HL-60 (cell line): ENCODE data around the gene MAPK12.

ENCODE experiments used
- GABPA ChIP-seq: IDR thresholded peaks from 2 replicates; pipeline ENCODE4 v1.6.1; 2012; ENCODE audit warnings: low read depth
- POLR2AphosphoS5 ChIP-seq: IDR thresholded peaks from 2 replicates; pipeline ENCODE4 v1.6.1; 2012; ENCODE audit warnings: low read depth
- SPI1 ChIP-seq: IDR thresholded peaks from 2 replicates; pipeline ENCODE4 v1.6.1; 2012; ENCODE audit warnings: low read depth, mild to moderate bottlenecking, borderline replicate concordance
- TF ChIP-seq, protein P1 (sequence below): IDR thresholded peaks from one replicate; pipeline ENCODE4 v1.5.1; 2011; ENCODE audit warnings: low read length, control low read depth, inconsistent platforms; ENCODE audit not compliant: insufficient read depth
- TF ChIP-seq, protein P2 (sequence below): IDR thresholded peaks from 2 replicates; pipeline ENCODE4 v1.6.1; 2012; ENCODE audit warnings: low read depth; ENCODE audit not compliant: insufficient replicate concordance

DNA sequence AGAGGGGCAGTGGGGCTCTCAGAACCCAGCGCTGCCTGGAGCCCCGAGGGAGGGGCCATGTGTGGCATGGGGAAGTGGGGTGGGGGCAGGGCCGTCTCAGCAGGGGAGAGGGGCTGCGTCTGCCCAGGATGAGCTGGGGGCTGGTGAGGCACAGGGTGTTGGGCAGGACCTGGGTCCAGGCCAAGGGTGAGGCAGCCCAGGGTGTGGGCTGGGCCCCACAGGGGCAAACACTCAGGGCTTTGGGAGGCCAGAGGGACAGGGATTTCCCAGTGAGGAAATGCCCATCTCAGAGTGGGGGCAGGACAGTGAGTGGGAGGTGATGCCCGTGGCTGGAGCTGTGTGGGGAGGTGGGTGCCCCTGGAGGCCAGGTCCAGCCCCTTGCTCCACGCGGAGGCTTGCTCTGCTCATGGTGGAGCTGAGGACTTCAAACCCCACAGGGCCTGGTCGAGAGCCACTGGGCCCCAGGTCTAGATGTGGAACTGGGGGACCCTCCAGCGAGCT is 40.6 kb upstream of the MAPK12 start:
- TF ChIP-seq, protein P1, sequence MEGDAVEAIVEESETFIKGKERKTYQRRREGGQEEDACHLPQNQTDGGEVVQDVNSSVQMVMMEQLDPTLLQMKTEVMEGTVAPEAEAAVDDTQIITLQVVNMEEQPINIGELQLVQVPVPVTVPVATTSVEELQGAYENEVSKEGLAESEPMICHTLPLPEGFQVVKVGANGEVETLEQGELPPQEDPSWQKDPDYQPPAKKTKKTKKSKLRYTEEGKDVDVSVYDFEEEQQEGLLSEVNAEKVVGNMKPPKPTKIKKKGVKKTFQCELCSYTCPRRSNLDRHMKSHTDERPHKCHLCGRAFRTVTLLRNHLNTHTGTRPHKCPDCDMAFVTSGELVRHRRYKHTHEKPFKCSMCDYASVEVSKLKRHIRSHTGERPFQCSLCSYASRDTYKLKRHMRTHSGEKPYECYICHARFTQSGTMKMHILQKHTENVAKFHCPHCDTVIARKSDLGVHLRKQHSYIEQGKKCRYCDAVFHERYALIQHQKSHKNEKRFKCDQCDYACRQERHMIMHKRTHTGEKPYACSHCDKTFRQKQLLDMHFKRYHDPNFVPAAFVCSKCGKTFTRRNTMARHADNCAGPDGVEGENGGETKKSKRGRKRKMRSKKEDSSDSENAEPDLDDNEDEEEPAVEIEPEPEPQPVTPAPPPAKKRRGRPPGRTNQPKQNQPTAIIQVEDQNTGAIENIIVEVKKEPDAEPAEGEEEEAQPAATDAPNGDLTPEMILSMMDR = no peak
- TF ChIP-seq, protein P2, sequence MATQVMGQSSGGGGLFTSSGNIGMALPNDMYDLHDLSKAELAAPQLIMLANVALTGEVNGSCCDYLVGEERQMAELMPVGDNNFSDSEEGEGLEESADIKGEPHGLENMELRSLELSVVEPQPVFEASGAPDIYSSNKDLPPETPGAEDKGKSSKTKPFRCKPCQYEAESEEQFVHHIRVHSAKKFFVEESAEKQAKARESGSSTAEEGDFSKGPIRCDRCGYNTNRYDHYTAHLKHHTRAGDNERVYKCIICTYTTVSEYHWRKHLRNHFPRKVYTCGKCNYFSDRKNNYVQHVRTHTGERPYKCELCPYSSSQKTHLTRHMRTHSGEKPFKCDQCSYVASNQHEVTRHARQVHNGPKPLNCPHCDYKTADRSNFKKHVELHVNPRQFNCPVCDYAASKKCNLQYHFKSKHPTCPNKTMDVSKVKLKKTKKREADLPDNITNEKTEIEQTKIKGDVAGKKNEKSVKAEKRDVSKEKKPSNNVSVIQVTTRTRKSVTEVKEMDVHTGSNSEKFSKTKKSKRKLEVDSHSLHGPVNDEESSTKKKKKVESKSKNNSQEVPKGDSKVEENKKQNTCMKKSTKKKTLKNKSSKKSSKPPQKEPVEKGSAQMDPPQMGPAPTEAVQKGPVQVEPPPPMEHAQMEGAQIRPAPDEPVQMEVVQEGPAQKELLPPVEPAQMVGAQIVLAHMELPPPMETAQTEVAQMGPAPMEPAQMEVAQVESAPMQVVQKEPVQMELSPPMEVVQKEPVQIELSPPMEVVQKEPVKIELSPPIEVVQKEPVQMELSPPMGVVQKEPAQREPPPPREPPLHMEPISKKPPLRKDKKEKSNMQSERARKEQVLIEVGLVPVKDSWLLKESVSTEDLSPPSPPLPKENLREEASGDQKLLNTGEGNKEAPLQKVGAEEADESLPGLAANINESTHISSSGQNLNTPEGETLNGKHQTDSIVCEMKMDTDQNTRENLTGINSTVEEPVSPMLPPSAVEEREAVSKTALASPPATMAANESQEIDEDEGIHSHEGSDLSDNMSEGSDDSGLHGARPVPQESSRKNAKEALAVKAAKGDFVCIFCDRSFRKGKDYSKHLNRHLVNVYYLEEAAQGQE = no peak
- no peak for TF ChIP-seq POLR2AphosphoS5
- no peak for TF ChIP-seq SPI1
- TF ChIP-seq GABPA = no peak
